ENCODE results near the gene ZC4H2. TPM values are rescaled to one million over a fixed set of nuclear protein-coding genes. Genes with fewer than 3 reads are reported as not detected.
"Not testable (repeated sequence)": the region's sequence is repeated elsewhere in the genome, so short reads cannot be mapped to it uniquely, and the experiment has no call there.

Gene ZC4H2
- total and polyA plus RNA-seq, 4 donors: 2.6 to 14.6 (median 4.7) TPM

DNA sequence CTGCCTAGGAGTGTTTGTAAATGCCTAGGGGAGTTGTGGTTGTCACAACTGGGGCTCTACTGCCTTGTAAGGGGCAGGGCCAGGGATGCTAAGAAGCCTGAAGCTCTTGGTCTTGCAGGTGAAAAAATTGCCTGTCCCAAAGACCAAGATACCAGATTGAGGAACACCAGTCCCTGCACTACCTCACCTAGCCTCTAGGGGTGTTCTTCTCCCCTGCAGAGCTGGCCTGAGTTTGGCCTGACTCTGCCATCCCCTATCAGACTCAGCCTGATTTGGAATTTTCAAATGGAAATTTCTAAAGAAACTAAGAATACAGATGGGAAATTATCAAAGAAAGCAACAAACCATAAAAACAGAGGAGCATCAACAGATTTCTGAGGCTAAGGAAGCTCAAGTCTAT lies 90.4 kb downstream of the ZC4H2 start:
- DNase-seq: no peak
- Histone ChIP-seq H3K4me1 (ENCODE audit: control insufficient read depth in 5 of 5, insufficient read depth in 5 of 5, low read length in 5 of 5) (no peaks in the 10 kb centered on the region), H3K4me3 (no peak overlapping the region), H3K36me3 (ENCODE audit: control insufficient read depth in 4 of 4, insufficient read depth in 4 of 4, low read length in 4 of 4) (no peaks in the 10 kb centered on the region), H3K27ac (ENCODE audit: low read depth in 1 of 2, low read length in 1 of 2) (no peak overlapping the region), H3K27me3 (ENCODE audit: control insufficient read depth in 3 of 3, insufficient read depth in 3 of 3, low read length in 2 of 3) (no peaks in the 10 kb centered on the region), H3K9ac (ENCODE audit: insufficient read depth in 1 of 2, low read length in 2 of 2) (no peak overlapping the region), H3K9me3 (ENCODE audit: control insufficient read depth in 4 of 4, insufficient read depth in 3 of 4, low read length in 3 of 4) (peaks cover 0 to 8% (median 1%) of the 10 kb centered on the region in 4 donors)
- TF ChIP-seq, protein P1, sequence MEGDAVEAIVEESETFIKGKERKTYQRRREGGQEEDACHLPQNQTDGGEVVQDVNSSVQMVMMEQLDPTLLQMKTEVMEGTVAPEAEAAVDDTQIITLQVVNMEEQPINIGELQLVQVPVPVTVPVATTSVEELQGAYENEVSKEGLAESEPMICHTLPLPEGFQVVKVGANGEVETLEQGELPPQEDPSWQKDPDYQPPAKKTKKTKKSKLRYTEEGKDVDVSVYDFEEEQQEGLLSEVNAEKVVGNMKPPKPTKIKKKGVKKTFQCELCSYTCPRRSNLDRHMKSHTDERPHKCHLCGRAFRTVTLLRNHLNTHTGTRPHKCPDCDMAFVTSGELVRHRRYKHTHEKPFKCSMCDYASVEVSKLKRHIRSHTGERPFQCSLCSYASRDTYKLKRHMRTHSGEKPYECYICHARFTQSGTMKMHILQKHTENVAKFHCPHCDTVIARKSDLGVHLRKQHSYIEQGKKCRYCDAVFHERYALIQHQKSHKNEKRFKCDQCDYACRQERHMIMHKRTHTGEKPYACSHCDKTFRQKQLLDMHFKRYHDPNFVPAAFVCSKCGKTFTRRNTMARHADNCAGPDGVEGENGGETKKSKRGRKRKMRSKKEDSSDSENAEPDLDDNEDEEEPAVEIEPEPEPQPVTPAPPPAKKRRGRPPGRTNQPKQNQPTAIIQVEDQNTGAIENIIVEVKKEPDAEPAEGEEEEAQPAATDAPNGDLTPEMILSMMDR (IDR thresholded peaks at IDR 0.05; ENCODE audit: control extremely low read depth, extremely low read depth): no peak
- ATAC-seq (ENCODE audit: insufficient read depth, low FRiP score): no peak

DNA sequence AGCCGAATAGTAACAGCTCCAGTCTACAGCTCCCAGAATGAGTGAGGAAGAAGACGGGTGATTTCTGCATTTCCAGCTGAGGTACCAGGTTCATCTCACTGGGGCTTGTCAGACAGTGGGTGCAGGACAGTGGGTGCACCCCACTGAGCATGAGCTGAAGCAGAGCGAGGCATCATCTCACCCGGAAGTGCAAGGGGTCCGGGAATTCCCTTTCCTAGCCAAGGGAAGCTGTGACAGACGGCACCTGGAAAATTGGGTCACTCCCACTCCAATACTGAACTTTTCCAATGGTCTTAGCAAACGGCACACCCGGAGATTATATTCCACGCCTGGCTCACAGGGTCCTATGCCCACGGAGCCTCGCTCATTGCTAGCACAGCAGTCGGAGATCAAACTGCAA lies 97.5 kb downstream of the ZC4H2 start:
- not testable (repeated sequence) for H3K4me3 ChIP-seq; H3K27me3 ChIP-seq (ENCODE audit: control insufficient read depth in 3 of 3, insufficient read depth in 3 of 3, low read length in 2 of 3); H3K9ac ChIP-seq (ENCODE audit: insufficient read depth in 1 of 2, low read length in 2 of 2); DNase-seq; H3K9me3 ChIP-seq (ENCODE audit: control insufficient read depth in 4 of 4, insufficient read depth in 3 of 4, low read length in 3 of 4); H3K4me1 ChIP-seq (ENCODE audit: control insufficient read depth in 5 of 5, insufficient read depth in 5 of 5, low read length in 5 of 5); ATAC-seq (ENCODE audit: insufficient read depth, low FRiP score); H3K27ac ChIP-seq (ENCODE audit: low read depth in 1 of 2, low read length in 1 of 2); H3K36me3 ChIP-seq (ENCODE audit: control insufficient read depth in 4 of 4, insufficient read depth in 4 of 4, low read length in 4 of 4)
- 90 to 96% methylated on average over 12 of the region's 12 CpGs for WGBS, 2 donors

DNA sequence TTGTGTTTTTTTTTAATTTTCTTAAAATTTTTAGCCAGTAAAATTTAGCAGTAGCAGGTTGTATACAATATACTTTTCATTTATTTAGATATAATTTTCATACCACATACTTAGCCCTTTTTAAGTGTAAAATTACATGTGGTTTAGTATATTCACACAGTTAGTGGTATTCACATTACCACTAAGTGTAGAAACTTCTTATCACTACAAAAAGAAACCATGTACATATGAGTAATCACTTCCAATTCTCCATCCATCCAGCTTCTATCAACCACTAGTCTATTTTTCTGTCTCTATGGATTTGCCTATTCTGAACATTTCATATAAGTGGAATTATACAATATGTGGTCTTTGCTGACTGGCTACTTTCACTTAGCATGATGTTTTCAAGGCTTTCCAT lies 109.0 kb downstream of the ZC4H2 start:
- Histone ChIP-seq H3K9me3 (ENCODE audit: control insufficient read depth in 4 of 4, insufficient read depth in 3 of 4, low read length in 3 of 4) (peaks cover 0 to 3% (median under 1%) of the 10 kb centered on the region in 4 donors), H3K36me3 (ENCODE audit: control insufficient read depth in 4 of 4, insufficient read depth in 4 of 4, low read length in 4 of 4) (no peaks in the 10 kb centered on the region), H3K27ac (ENCODE audit: low read depth in 1 of 2, low read length in 1 of 2) (no peak overlapping the region), H3K9ac (ENCODE audit: insufficient read depth in 1 of 2, low read length in 2 of 2) (no peak overlapping the region), H3K4me1 (ENCODE audit: control insufficient read depth in 5 of 5, insufficient read depth in 5 of 5, low read length in 5 of 5) (no peaks in the 10 kb centered on the region), H3K27me3 (ENCODE audit: control insufficient read depth in 3 of 3, insufficient read depth in 3 of 3, low read length in 2 of 3) (peaks cover 0 to 3% (median 0%) of the 10 kb centered on the region in 3 donors), H3K4me3 (no peak overlapping the region)
- DNase-seq (no peak), ATAC-seq (ENCODE audit: insufficient read depth, low FRiP score) (no peak)
- TF ChIP-seq, protein P1 (IDR thresholded peaks at IDR 0.05; ENCODE audit: control extremely low read depth, extremely low read depth): no peak

Other genes with a start within 250 kb of the ZC4H2 start
- 1 to 10 TPM; 1.4 to 4.0 TPM for gene ZC3H12B, start 58.4 kb upstream of the ZC4H2 start, total RNA-seq
- under 1 TPM; 0.16 to 0.22 TPM for gene ZC3H12B, start 58.4 kb upstream of the ZC4H2 start, polyA plus RNA-seq